Uterus (tissue), 4 donors: ENCODE results near the gene FMNL3. TPM values are rescaled to one million over a fixed set of nuclear protein-coding genes. Genes with fewer than 3 reads are reported as not detected.

Experiments used
- DNase-seq, 2 donors: peaks; one replicate each; pipeline ENCODE4 v3.0.0-alpha.2; 2019 to 2020
- H3K27ac ChIP-seq, 2 donors: fragments of 200-600 bp; sonication (generic); 1 replicate in 1 of 2; 2 replicates in 1 of 2; pipeline ENCODE4 v1.5.1; 2016 to 2018
- H3K27me3 ChIP-seq, 2 donors: fragments of 200-600 bp; sonication (generic); one replicate each; pipeline ENCODE4 v1.5.1; 2018 to 2019; ENCODE audit warnings: control low read depth in 1 of 2
- H3K36me3 ChIP-seq, 2 donors: fragments of 200-600 bp; sonication (generic); one replicate each; pipeline ENCODE4 v1.5.1; 2019; ENCODE audit warnings: control low read depth in 1 of 2
- H3K4me1 ChIP-seq, 2 donors: fragments of 200-600 bp; sonication (generic); one replicate each; pipeline ENCODE4 v1.5.1; 2018 to 2019; ENCODE audit warnings: control low read depth in 1 of 2
- H3K4me3 ChIP-seq, 2 donors: fragments of 200-600 bp; sonication (generic); 1 replicate in 1 of 2; 2 replicates in 1 of 2; pipeline ENCODE4 v1.5.1; 2018 to 2019; ENCODE audit warnings: mild to moderate bottlenecking in 1 of 2
- H3K9me3 ChIP-seq, 2 donors: fragments of 200-600 bp; sonication (generic); one replicate each; pipeline ENCODE4 v1.5.1; 2019; ENCODE audit warnings: control low read depth in 1 of 2
- POLR2A ChIP-seq, 2 donors: fragments of 450-650 bp; IDR thresholded peaks; one replicate each; pipeline ENCODE4 v1.6.1; 2016; ENCODE audit warnings: antibody characterized with exemption in 2 of 2, mild to moderate bottlenecking in 1 of 2, moderate library complexity in 1 of 2
- intact Hi-C: fragments of 100-400 bp; cut with DNase I; formaldehyde crosslinking; loops from one replicate; pipeline ENCODE4 v1.15.1; 2023; ENCODE audit warnings: low total_unique reads
- total RNA-seq, 4 donors: library from RNA; depleted of rRNA in 3 of 4; stranded (reverse); fragments of >200 nt in 3 of 4; gene quantifications; one replicate each; pipeline versions ENCODE4 v1.1.0 to v1.2.4, GENCODE V29; 2014 to 2023
- TF ChIP-seq, protein P1 (sequence below), 4 experiments: fragments of 200-600 bp in 2 of 4; fragments of 450-650 bp in 2 of 4; sonication (generic) in 2 of 4; IDR thresholded peaks; one replicate each; pipeline ENCODE4 v1.5.1; 2016 to 2019; ENCODE audit warnings: antibody characterized with exemption in 4 of 4, mild to moderate bottlenecking in 2 of 4, moderate library complexity in 1 of 4
- donor health status: DM: yes; HTN: yes; CAD: no.

FMNL3 gene
- total RNA-seq, 4 donors from 2014 or later = 3.3 to 45.7 (median 20.4) TPM

DNA sequence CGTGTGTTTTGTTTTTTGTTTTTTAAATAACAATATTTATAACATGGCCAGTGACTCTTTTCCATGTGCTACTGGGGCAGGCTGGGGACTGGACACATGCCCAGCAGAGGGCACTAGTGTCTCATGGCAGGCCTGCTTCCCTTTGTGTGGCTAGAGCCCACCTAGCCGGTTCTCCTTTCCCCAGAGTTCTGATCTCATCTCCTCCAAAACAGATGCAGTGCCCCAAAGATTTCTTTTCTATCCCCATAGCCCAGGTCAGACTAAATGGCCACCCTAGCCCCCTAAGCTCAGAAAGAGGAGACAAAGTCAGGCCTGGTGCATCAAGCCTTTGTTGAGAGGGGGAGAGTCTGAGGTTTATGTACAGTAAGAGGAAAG lies 62.6 kb downstream of the FMNL3 start:
- H3K36me3 ChIP-seq = no peaks in the 10 kb centered on the region
- peak; percentile 84 to 86 for DNase-seq
- H3K4me1 ChIP-seq = no peaks in the 10 kb centered on the region
- no peak overlapping the region for H3K4me3 ChIP-seq
- no peak for TF ChIP-seq POLR2A (IDR thresholded peaks at IDR 0.05)
- TF ChIP-seq, protein P1, sequence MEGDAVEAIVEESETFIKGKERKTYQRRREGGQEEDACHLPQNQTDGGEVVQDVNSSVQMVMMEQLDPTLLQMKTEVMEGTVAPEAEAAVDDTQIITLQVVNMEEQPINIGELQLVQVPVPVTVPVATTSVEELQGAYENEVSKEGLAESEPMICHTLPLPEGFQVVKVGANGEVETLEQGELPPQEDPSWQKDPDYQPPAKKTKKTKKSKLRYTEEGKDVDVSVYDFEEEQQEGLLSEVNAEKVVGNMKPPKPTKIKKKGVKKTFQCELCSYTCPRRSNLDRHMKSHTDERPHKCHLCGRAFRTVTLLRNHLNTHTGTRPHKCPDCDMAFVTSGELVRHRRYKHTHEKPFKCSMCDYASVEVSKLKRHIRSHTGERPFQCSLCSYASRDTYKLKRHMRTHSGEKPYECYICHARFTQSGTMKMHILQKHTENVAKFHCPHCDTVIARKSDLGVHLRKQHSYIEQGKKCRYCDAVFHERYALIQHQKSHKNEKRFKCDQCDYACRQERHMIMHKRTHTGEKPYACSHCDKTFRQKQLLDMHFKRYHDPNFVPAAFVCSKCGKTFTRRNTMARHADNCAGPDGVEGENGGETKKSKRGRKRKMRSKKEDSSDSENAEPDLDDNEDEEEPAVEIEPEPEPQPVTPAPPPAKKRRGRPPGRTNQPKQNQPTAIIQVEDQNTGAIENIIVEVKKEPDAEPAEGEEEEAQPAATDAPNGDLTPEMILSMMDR (IDR thresholded peaks at IDR 0.05) = peak; percentile 95 to 97 (median 97)
- no peaks in the 10 kb centered on the region for H3K9me3 ChIP-seq
- H3K27me3 ChIP-seq = no peaks in the 10 kb centered on the region
- H3K27ac ChIP-seq = peak overlapping the region; percentile 38 to 54
- intact Hi-C loops = loop anchor here (2.0 kb wide), 1 partner anchor 62 kb away; the partner anchor contains the start of gene FMNL3

DNA sequence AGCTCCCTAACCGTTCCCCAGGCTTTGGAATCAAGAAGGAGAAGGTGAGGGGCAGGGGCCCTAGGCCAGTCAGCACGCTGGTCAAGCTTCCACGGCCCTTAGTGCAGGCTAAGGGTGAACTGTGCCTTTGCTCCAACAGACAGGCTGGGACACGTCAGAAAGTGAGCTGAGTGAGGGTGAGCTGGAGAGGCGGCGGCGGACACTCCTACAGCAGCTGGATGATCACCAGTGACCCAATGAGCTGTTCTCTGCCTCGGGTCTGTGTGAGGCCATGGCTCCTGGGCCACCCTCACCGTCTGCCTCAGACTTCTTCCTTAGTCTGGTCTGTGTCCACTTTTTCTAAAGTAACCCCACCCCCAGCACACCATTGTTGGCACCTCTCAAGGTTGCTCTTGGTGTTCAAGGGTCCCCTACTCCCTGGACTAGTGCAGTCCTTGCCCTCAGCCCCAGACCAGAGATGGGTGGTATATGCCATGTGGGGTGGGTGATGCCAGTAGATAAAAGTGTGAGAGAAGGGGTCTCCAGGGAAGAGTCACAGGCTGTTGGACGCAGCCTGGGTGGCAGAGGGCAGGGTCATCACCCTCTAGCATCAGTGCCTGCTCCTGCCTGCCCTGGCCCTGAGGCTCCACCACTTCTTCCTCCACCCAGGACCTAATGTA lies 63.1 kb downstream of the FMNL3 start:
- no peaks in the 10 kb centered on the region for H3K4me1 ChIP-seq
- H3K27ac ChIP-seq = peak overlapping the region; percentile 10 to 39
- H3K4me3 ChIP-seq = no peak overlapping the region
- no peaks in the 10 kb centered on the region for H3K9me3 ChIP-seq
- no peaks in the 10 kb centered on the region for H3K36me3 ChIP-seq
- no peak for DNase-seq
- H3K27me3 ChIP-seq = no peaks in the 10 kb centered on the region
- intact Hi-C loops = loop anchor here (2.0 kb wide), 1 partner anchor 63 kb away; the partner anchor contains the start of gene FMNL3
- no peak for TF ChIP-seq POLR2A (IDR thresholded peaks at IDR 0.05)
- TF ChIP-seq, protein P1 (IDR thresholded peaks at IDR 0.05) = no peak

DNA sequence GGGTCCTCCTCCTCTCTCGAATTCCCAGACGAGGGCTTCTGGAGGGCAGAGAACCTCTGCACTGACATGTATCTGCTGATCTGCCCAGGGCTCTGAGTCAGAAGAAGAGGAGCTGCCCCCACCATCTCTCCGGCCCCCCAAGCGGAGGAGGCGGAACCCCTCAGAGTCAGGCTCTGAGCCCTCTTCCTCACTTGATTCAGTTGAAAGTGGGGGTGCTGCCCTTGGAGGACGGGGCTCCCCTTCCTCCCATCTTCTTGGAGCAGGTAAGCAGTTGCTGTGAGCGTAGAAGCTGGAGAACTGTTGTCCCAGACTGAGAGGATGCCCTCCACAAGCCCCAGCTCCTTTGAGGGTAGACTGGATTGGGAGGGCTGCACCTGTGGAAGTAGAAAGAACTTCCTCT lies 64.1 kb downstream of the FMNL3 start:
- Histone ChIP-seq H3K36me3 (no peaks in the 10 kb centered on the region), H3K4me1 (no peaks in the 10 kb centered on the region), H3K27ac (no peak overlapping the region), H3K4me3 (no peak overlapping the region), H3K27me3 (no peaks in the 10 kb centered on the region), H3K9me3 (no peaks in the 10 kb centered on the region)
- DNase-seq = no peak
- TF ChIP-seq, protein P1 (IDR thresholded peaks at IDR 0.05) = no peak
- no peak for TF ChIP-seq POLR2A (IDR thresholded peaks at IDR 0.05)
- intact Hi-C loops = no loop called here

DNA sequence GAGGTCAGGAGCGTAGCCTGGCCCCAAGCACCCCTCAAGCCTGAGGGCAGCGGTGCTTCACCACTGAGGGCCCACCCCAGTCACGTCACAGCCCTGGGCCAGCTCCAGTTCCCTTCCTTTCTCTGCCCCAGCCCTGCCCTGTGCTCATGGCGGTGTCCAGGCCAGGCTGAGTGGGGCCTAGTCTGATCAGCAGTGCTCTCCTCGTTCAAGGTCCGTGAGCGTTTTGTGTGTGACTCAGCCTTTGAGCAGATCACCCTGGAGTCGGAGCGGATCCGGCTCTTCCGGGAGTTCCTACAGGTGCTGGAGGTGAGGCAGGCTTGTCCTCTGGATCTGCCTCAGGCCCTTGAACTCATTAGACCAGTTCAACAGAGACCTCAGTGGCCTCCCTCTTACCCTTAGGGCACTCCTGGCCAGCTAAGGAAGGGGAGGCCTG lies 64.8 kb downstream of the FMNL3 start:
- no peaks in the 10 kb centered on the region for H3K36me3 ChIP-seq

DNA sequence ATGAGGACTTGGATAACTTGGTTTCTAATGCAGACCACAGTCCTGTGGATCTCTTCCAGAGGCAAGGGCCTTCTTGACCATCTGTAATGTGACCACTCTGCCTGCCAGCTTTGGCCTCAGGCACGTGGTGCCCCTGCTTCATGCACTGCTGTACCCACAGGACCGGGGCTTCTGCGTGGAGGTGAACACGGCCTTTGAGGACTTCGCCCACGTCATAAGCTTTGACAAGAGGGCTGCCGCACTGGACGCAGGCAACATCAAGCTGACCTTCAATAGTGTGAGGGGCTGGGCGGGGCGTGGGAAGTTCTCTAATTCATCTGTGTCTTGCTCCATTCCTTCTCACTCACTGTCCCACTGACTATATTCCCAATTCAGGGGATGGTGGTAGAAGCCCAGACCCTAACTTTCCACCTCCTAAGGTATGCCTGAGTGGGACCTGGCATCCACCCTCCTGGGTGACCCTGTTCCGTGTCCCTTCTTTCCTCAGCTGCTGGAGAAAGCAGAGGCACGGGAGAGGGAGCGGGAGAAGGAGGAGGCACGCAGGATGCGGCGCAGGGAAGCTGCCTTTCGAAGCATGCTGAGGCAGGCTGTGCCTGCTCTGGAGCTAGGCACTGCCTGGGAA lies 65.3 kb downstream of the FMNL3 start:
- intact Hi-C loops = no loop called here
- H3K4me3 ChIP-seq = no peak overlapping the region
- H3K27ac ChIP-seq = no peak overlapping the region
- no peaks in the 10 kb centered on the region for H3K36me3 ChIP-seq
- DNase-seq = no peak
- TF ChIP-seq, protein P1 (IDR thresholded peaks at IDR 0.05) = no peak
- H3K27me3 ChIP-seq = no peaks in the 10 kb centered on the region
- H3K9me3 ChIP-seq = no peaks in the 10 kb centered on the region
- H3K4me1 ChIP-seq = peaks cover 0 to 8% of the 10 kb centered on the region in 2 donors

More for the DNA sequence above, 64.8 kb downstream of the FMNL3 start:
- TF ChIP-seq POLR2A (IDR thresholded peaks at IDR 0.05) = no peak
- Histone ChIP-seq H3K4me3 (no peak overlapping the region), H3K4me1 (peaks cover 0 to 6% of the 10 kb centered on the region in 2 donors), H3K9me3 (no peaks in the 10 kb centered on the region), H3K27me3 (no peaks in the 10 kb centered on the region), H3K27ac (no peak overlapping the region)
- intact Hi-C loops = no loop called here
- no peak for DNase-seq
